ENCODE data around the gene TMEM131. TPM values are rescaled to one million over a fixed set of nuclear protein-coding genes. Genes with fewer than 3 reads are reported as not detected.

Gene TMEM131
- total and polyA plus RNA-seq, 7 donors, result 7.7 to 33.3 (median 20.1) TPM

GRCh38 chr2:97798416-97798815 lies 197.3 kb downstream of the TMEM131 start:
- Histone ChIP-seq H3K9me3 (no peaks in the 10 kb centered on the region), H3K27ac (no peak overlapping the region), H3K4me1 (no peaks in the 10 kb centered on the region), H3K36me3 (ENCODE audit: insufficient read depth in 1 of 2, low read depth in 1 of 2) (peaks cover 3 to 95% of the 10 kb centered on the region in 2 donors), H3K4me3 (no peak overlapping the region), H3K27me3 (ENCODE audit: insufficient read depth in 3 of 3, low read length in 2 of 3) (no peaks in the 10 kb centered on the region)
- TF ChIP-seq CTCF (IDR thresholded peaks at IDR 0.05), result no peak
- 84 to 89% (median 89%) methylated on average over 6 of the region's 6 CpGs for WGBS, 3 donors
- ATAC-seq (no peak), DNase-seq (no peak)
- intact Hi-C loops (cut with DNase I), result no loop called here

- Histone ChIP-seq H3K9me3 (no peaks in the 10 kb centered on the region), H3K36me3 (ENCODE audit: insufficient read depth in 1 of 2, low read depth in 1 of 2) (peaks cover 7 to 95% of the 10 kb centered on the region in 2 donors), H3K27ac (no peak overlapping the region), H3K4me1 (no peaks in the 10 kb centered on the region), H3K27me3 (ENCODE audit: insufficient read depth in 3 of 3, low read length in 2 of 3) (no peaks in the 10 kb centered on the region), H3K4me3 (no peak overlapping the region)
- intact Hi-C loops (cut with DNase I), result no loop called here
- ATAC-seq, result no peak
- no peak for TF ChIP-seq CTCF (IDR thresholded peaks at IDR 0.05)
- no peak for DNase-seq
- 87 to 93% (median 91%) methylated on average over 3 of the region's 3 CpGs for WGBS, 3 donors
Measured at GRCh38 chr2:97797355-97797754, 198.4 kb downstream of the TMEM131 start.

GRCh38 chr2:97796465-97797126 lies 199.2 kb downstream of the TMEM131 start:
- no peaks in the 10 kb centered on the region for H3K27me3 ChIP-seq (ENCODE audit: insufficient read depth in 3 of 3, low read length in 2 of 3)
- H3K4me1 ChIP-seq, result no peaks in the 10 kb centered on the region
- no peak overlapping the region for H3K4me3 ChIP-seq
- peaks cover 10 to 95% of the 10 kb centered on the region in 2 donors for H3K36me3 ChIP-seq (ENCODE audit: insufficient read depth in 1 of 2, low read depth in 1 of 2)
- H3K27ac ChIP-seq, result no peak overlapping the region
- ATAC-seq, result no peak
- DNase-seq, result no peak
- intact Hi-C loops (cut with DNase I), result no loop called here
- 74 to 83% (median 80%) methylated on average over 2 of the region's 2 CpGs for WGBS, 3 donors
- TF ChIP-seq CTCF (IDR thresholded peaks at IDR 0.05), result no peak
- no peaks in the 10 kb centered on the region for H3K9me3 ChIP-seq

GRCh38 chr2:97792416-97792815 lies 203.3 kb downstream of the TMEM131 start:
- H3K36me3 ChIP-seq (ENCODE audit: insufficient read depth in 1 of 2, low read depth in 1 of 2), result peaks cover 8 to 95% of the 10 kb centered on the region in 2 donors
- DNase-seq (no peak), ATAC-seq (no peak)
- no peak overlapping the region for H3K4me3 ChIP-seq
- intact Hi-C loops (cut with DNase I), result no loop called here
- H3K27me3 ChIP-seq (ENCODE audit: insufficient read depth in 3 of 3, low read length in 2 of 3), result no peaks in the 10 kb centered on the region
- no peaks in the 10 kb centered on the region for H3K4me1 ChIP-seq
- H3K27ac ChIP-seq, result no peak overlapping the region
- 94 to 98% (median 95%) methylated on average over 14 of the region's 14 CpGs for WGBS, 3 donors
- no peaks in the 10 kb centered on the region for H3K9me3 ChIP-seq
- no peak for TF ChIP-seq CTCF (IDR thresholded peaks at IDR 0.05)

Data from psoas muscle (tissue), 8 donors.